Measurements from ENCODE around the gene ASB2.

ASB2 gene

DNA sequence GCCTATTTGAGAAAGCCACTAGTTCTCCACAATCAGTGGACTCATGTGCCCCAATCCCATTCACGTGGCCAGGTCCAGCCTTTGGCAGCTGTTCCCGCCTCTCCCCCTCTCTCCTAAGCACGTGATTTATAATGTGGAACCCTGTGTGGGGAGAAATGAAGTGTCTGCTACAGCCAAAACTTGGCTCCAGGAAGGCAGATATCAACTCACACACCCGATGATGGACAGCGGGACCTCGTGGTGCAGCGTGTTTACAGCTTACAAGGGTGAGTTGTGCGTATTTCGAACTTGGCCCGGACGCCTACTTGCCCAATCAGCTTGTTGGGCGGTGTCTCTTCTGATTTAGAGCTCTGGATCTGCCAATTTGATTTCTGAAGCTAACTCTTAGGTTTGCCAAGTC, 87.4 kb downstream of the ASB2 start:
- no peaks in the 10 kb centered on the region for H3K79me2 ChIP-seq (ENCODE audit: control insufficient read depth, low read length)
- no peak overlapping the region for H3K4me2 ChIP-seq (ENCODE audit: low read length)
- no peaks in the 10 kb centered on the region for H3K9me2 ChIP-seq (replicated peaks; ENCODE audit: control insufficient read depth, low read length)
- TF ChIP-seq EZH2phosphoT487 (IDR thresholded peaks at IDR 0.05; ENCODE audit: borderline replicate concordance, low read length) = no peak
- H3K27ac ChIP-seq (ENCODE audit: low read depth, low read length) = no peak overlapping the region
- no peaks in the 10 kb centered on the region for H3K9me3 ChIP-seq (ENCODE audit: control insufficient read depth, insufficient read depth, low read length)
- H3K27me3 ChIP-seq (ENCODE audit: control insufficient read depth, low read length) = peaks cover 4% of the 10 kb centered on the region
- no peaks in the 10 kb centered on the region for H3K36me3 ChIP-seq (ENCODE audit: control insufficient read depth, low read length)
- no peaks in the 10 kb centered on the region for H4K20me1 ChIP-seq (ENCODE audit: control insufficient read depth, insufficient read depth, low read depth, low read length)
- no peak overlapping the region for H3K4me3 ChIP-seq (ENCODE audit: low read length)
- H3K4me1 ChIP-seq (ENCODE audit: control insufficient read depth, low read length) = no peaks in the 10 kb centered on the region
- no peaks in the 10 kb centered on the region for H3F3A ChIP-seq (ENCODE audit: control insufficient read depth, insufficient read depth)

GRCh38 chr14:93884950-93885349, 91.4 kb downstream of the ASB2 start:
- H3K4me2 ChIP-seq (ENCODE audit: low read length) = no peak overlapping the region
- no peaks in the 10 kb centered on the region for H3K9me2 ChIP-seq (replicated peaks; ENCODE audit: control insufficient read depth, low read length)
- TF ChIP-seq EZH2phosphoT487 (IDR thresholded peaks at IDR 0.05; ENCODE audit: borderline replicate concordance, low read length) (no peak), CTCF (IDR thresholded peaks at IDR 0.05; ENCODE audit: low read depth, low read length, poor library complexity, severe bottlenecking) (no peak)
- H4K20me1 ChIP-seq (ENCODE audit: control insufficient read depth, insufficient read depth, low read depth, low read length) = no peaks in the 10 kb centered on the region
- H3F3A ChIP-seq (ENCODE audit: control insufficient read depth, insufficient read depth) = no peaks in the 10 kb centered on the region
- no peaks in the 10 kb centered on the region for H3K36me3 ChIP-seq (ENCODE audit: control insufficient read depth, low read length)
- H3K4me3 ChIP-seq (ENCODE audit: low read length) = no peak overlapping the region
- H3K79me2 ChIP-seq (ENCODE audit: control insufficient read depth, low read length) = no peaks in the 10 kb centered on the region
- no peaks in the 10 kb centered on the region for H3K4me1 ChIP-seq (ENCODE audit: control insufficient read depth, low read length)
- H3K27me3 ChIP-seq (ENCODE audit: control insufficient read depth, low read length) = peaks cover 4% of the 10 kb centered on the region
- H3K27ac ChIP-seq (ENCODE audit: low read depth, low read length) = no peak overlapping the region
- no peaks in the 10 kb centered on the region for H3K9me3 ChIP-seq (ENCODE audit: control insufficient read depth, insufficient read depth, low read length)

All from DOHH2 (cell line).